Measurements from ENCODE around the gene HOXC11.

The HOXC11 gene

DNA sequence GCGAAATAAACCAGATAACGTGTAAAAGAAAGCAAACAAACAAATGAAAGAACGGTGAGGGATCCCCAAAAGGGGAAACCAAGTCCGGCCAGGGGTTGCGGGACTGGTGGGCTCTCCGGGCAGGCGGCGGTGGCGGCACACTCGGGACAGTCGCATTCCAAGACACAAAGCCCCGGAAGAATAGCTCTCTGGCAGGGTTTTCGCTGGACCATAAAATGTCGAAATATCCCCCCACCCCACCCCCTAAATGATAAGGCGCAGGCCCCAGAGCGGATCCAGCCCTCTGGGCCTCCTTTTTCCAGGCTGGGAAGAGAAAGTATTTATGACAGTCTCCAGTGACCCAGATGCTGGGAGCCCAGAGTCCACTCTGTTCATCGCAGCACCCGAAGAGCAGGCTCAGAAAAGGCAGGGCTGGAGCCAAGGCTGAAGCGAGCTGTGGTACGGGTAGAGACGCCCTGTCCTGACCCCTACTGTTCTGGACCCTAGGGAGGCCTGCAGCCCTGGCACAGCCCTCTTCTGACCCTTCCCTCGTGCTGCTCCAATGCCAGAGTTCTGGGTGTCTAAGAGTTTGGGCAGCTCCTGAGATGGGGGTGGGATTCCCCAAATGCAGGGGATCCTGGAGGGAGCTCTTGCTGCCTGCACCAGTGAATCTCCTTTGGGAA lies 33.8 kb downstream of the HOXC11 start:
- in situ Hi-C loops (cut with HindIII; ENCODE audit: low sequenced_read_pairs), result loop anchor here (25.0 kb wide), 1 partner anchor 206 kb away; no protein-coding TSS in a partner anchor

DNA sequence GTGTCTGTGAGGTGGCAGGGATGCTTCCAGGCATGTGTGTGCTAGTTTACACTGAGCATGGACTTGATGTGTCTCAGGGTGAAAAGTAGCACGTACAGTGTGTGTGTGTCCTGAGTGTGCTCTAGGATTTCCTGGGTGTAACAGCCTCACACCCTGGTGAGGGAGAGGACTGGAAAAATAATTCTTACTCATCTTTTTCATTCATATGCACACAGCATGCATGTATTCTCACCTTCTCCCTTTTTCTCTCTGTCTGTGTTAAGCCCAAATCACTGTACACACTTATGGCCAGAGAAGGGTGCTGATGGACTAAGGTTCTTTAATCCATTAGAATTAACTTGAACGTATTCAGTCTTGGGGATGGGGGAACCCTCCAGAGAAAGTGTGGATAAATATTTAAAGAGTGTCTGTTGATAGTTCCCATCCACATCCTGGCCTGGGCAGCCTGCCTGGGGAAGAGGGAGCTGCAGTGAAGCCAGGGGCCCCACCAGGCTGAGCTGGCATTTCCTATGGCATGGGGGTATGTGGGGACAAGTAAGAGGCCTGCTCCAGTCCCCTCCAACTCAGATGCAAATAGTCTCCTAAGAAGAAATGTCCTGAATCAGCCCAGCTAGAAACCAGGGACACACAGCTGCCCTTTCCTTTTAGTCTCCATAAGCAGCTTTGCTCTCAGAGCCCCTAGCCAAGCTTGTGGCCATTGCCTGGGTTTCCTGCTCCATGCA lies 34.8 kb downstream of the HOXC11 start:
- in situ Hi-C loops (cut with HindIII; ENCODE audit: low sequenced_read_pairs), result loop anchor here (25.0 kb wide), 1 partner anchor 205 kb away; no protein-coding TSS in a partner anchor

DNA sequence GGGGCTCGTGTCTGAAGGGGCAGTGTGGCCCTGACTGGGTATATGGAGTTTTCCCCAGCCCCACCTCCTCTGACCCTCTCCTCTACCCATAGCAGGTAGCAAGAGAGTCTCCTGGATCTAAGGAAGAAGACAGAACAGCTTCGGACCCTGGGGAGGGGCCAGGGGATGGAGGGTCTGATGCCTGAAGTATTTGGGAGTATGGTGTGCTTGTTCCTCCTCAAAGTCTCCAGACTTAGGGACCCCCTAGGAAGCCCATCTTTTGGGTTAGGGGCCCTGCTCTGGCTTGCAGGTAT lies 35.3 kb downstream of the HOXC11 start:
- in situ Hi-C loops (cut with HindIII; ENCODE audit: low sequenced_read_pairs), result loop anchor here (25.0 kb wide), 1 partner anchor 204 kb away; no protein-coding TSS in a partner anchor

- in situ Hi-C loops (cut with HindIII; ENCODE audit: low sequenced_read_pairs), result loop anchor here (25.0 kb wide), 1 partner anchor 203 kb away; no protein-coding TSS in a partner anchor
Measured at GRCh38 chr12:54009171-54010052, 36.5 kb downstream of the HOXC11 start.

DNA sequence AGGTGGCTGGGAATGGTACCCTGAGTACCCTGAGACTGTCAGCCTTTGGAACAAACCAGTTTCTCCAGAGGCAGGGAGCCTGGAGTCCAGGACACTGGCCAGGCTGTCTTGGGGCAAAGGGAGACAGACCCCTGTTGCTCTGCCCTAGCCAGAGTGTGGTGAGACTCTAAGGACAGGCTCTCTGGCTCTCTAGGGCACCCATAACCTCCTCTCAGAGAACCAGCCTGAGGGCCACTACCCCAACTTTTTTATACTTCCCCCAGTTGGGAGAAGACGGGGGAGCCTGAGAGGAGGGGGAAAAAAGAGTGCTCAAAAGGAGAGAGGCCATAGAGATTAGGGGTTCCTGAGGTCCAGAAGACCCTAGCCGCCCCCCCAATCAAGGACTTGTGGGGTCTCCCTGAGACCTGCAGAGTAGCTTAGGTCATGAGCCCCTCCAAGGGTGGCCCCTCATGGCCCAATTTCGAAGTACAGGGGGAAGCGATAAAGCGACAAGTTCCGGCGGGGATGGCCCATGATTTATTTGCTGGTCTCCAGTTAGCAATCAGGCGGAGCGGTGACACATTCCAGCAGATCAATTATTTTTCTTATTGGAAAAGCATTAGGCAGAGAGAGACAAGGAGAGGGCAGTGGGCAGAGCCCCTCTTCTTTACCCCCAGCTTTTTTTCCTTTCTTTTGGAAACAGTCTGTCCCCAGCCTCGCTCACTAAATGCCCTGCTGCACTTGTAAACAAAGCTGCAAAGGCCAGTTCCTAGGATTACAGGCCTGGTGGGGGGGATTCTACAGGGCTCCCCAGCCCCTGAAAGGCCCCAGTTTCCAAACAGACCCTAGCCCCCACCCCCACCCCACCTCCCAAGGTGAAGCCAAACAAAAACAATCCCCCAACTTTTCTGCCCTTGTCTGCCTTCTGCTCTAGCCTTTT lies 37.4 kb downstream of the HOXC11 start:
- in situ Hi-C loops (cut with HindIII; ENCODE audit: low sequenced_read_pairs), result loop anchor here (25.0 kb wide), 1 partner anchor 202 kb away; no protein-coding TSS in a partner anchor

- in situ Hi-C loops (cut with HindIII; ENCODE audit: low sequenced_read_pairs), result loop anchor here (25.0 kb wide), 1 partner anchor 201 kb away; no protein-coding TSS in a partner anchor
Measured at GRCh38 chr12:54010972-54011664, 38.2 kb downstream of the HOXC11 start.

GRCh38 chr12:54011665-54012532 lies 39.0 kb downstream of the HOXC11 start:
- in situ Hi-C loops (cut with HindIII; ENCODE audit: low sequenced_read_pairs), result loop anchor here (25.0 kb wide), 1 partner anchor 200 kb away; no protein-coding TSS in a partner anchor

- in situ Hi-C loops (cut with HindIII; ENCODE audit: low sequenced_read_pairs), result loop anchor here (25.0 kb wide), 1 partner anchor 199 kb away; no protein-coding TSS in a partner anchor
Measured at GRCh38 chr12:54012631-54013409, 39.9 kb downstream of the HOXC11 start.

DNA sequence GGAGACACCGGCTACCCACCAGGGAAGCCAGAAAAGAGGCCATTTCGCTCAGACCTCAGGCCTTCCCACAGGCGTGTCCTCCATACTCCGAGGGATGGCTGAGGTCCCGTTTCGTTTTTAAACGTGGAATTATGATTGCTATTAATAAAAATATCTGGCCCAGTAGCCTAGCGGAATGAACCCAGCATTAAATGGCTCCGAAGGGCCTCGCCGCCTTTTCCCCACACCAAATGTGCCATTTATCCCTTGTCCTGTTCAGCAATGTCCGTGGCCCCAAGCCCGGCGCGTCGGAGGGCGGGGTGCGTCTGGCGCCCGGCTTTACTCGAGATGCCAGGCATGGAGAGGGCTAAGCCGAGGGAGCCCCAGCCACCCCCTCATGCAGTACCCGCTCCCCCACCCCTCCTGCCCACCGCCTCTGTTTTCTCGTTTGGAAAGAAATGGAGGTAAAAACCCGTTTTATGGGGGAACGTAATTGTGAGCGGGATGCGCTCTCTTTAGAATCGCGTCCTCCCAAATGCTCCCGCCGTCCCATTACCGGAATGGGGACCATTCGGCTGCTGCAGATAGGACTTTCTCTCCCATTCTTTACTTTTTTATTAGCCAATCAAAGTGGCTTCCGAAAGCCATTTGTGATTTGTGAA lies 41.6 kb downstream of the HOXC11 start:
- in situ Hi-C loops (cut with HindIII; ENCODE audit: low sequenced_read_pairs), result loop anchor here (25.0 kb wide), 1 partner anchor 198 kb away; no protein-coding TSS in a partner anchor

DNA sequence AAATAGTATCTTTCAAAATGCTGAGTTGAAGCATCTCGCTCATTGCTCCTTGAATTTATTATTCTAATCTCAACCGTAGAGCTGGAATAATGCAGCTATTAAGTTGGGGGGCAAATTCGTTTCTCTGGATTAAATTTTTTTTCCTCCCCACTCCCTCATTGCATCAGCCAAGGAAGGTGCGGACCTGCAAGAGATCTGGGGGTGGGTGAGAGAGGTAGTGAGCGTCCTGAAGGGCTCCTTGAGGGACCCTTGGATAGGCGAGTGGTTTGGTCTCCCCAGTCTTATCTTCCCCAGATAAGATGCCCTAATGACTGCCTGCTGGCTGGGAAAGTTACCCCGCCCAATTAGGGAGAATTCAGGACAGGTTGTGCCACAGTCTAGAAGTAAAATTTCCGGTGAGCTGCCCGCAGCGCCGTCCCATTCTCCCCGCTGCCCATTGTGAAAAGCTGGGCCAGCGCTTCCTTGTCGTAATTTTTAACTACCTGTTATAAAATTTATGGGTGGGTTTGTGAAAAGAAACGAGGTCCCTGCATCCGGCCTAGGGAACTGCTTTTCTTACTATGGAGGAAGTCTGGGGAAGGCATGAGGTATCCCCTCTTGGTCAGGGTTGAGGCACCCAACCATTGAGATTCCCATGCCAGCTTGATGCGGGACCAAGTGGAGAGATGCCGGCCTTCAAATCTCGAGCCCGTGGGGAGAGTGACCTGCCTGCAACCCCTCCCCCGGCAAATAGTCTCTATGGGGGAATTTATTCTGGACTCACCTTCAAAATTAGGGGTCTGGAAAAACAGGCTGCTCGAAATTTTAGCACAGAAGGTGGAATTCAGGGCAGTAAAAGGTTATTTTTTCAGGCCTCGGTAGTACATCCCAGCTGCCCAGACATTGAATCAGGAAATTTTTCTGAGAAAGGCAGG lies 42.3 kb downstream of the HOXC11 start:
- in situ Hi-C loops (cut with HindIII; ENCODE audit: low sequenced_read_pairs), result loop anchor here (25.0 kb wide), 1 partner anchor 197 kb away; no protein-coding TSS in a partner anchor

DNA sequence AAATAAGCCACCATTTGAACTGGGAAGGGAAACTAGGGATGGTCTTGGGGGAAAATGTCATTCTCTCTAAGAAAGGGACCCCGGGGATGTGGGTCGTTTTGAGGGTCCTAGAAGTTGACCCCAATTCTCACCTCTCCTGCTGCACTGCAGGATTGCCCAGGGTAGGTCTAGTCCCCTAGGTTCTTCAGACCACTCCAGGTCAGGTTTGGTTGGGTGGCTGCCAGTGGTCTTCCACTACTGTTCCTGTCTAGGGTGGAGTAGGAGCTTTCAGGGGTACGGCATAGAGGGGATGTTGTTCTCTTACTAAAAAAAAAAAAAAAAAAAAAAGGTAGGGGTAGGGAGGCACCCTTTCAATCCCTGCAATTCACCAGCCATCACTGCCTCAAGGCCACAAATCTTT lies 43.1 kb downstream of the HOXC11 start:
- in situ Hi-C loops (cut with HindIII; ENCODE audit: low sequenced_read_pairs), result loop anchor here (25.0 kb wide), 1 partner anchor 196 kb away; no protein-coding TSS in a partner anchor

- in situ Hi-C loops (cut with HindIII; ENCODE audit: low sequenced_read_pairs), result loop anchor here (25.0 kb wide), 1 partner anchor 196 kb away; no protein-coding TSS in a partner anchor
Measured at GRCh38 chr12:54016478-54016964, 43.6 kb downstream of the HOXC11 start.

GRCh38 chr12:54017027-54017788 lies 44.3 kb downstream of the HOXC11 start:
- in situ Hi-C loops (cut with HindIII; ENCODE audit: low sequenced_read_pairs), result loop anchor here (25.0 kb wide), 1 partner anchor 195 kb away; no protein-coding TSS in a partner anchor

DNA sequence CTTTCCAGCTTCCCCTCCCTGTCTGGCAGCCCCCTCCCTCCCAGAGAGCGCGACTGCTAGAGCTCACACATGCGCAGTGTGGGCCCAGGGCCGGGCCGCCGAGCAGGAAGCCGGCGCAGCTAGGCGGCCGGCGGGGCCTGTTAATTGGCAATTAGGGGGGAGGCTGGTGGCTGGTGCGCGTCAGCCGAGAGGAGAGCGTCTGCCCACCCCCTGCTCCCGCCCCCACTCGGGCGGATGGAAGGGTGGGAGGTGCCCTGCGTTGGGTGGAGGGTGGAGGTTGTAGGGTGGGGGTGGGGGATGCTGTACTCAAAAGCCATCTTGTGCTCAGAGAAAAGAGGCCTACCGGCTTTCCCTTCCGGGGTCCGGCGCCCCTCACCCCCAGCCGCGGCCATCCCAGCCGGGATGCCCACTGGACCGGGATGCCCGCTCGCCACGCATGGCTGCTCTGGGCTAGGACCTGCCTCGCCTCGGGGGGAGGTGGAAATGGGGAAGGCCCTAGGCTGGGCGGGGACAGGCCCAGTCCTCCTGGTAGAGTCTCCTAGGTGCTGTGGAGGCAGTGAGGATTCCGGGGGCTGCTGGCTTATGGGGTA lies 45.0 kb downstream of the HOXC11 start:
- in situ Hi-C loops (cut with HindIII; ENCODE audit: low sequenced_read_pairs), result loop anchor here (25.0 kb wide), 1 partner anchor 194 kb away; no protein-coding TSS in a partner anchor

All from DLD1 (cell line).